Measurements from ENCODE around the gene SCARB1. TPM values are rescaled to one million over a fixed set of nuclear protein-coding genes. Genes with fewer than 3 reads are reported as not detected.

SCARB1 gene
- total and polyA plus RNA-seq, 9 of the 15 experiments (the other 6 are each of a cell fraction or from before 2014, with no cell fraction given): 0.56 to 157 (median 52.8) TPM

- peak; percentile 98 to 99 for TF ChIP-seq MNT (conservative IDR thresholded peaks at IDR 0.05)
- TF ChIP-seq ZNF232 (CRISPR knock-in tag; IDR thresholded peaks at IDR 0.05): no peak
- no peak for TF ChIP-seq RFX5 (IDR thresholded peaks at IDR 0.05; ENCODE audit: low read depth, low read length)
- TF ChIP-seq MYBL2 (IDR thresholded peaks at IDR 0.05; ENCODE audit: low read depth): no peak
- no peak for TF ChIP-seq MYBL2 (CRISPR knock-in tag; IDR thresholded peaks at IDR 0.05; ENCODE audit: borderline replicate concordance)
- peak; percentile 50; the same call in 1 of the 2 replicates for TF ChIP-seq FOXJ2 (tag; IDR thresholded peaks at IDR 0.05)
- no peak for TF ChIP-seq NCOA6 (IDR thresholded peaks at IDR 0.05)
- peak; percentile 79 for TF ChIP-seq ARID4B (CRISPR knock-in tag; IDR thresholded peaks at IDR 0.05)
- no peak for TF ChIP-seq PYGO2 (tag; IDR thresholded peaks at IDR 0.05)
- no peak for TF ChIP-seq FOXO4 (CRISPR knock-in tag; IDR thresholded peaks at IDR 0.05)
- TF ChIP-seq HEY1 (CRISPR knock-in tag; IDR thresholded peaks at IDR 0.05; ENCODE audit: borderline replicate concordance): no peak
- no peak for TF ChIP-seq TSHZ1 (CRISPR knock-in tag; IDR thresholded peaks at IDR 0.05)
- peak; percentile 94 for TF ChIP-seq BHLHE40 (IDR thresholded peaks at IDR 0.05; ENCODE audit: low read length)
- TF ChIP-seq PURB (CRISPR knock-in tag; IDR thresholded peaks at IDR 0.05; ENCODE audit: low read depth): no peak
- TF ChIP-seq CHD2 (IDR thresholded peaks at IDR 0.05; ENCODE audit: low read depth, low read length): no peak
- TF ChIP-seq POLR2AphosphoS5 (IDR thresholded peaks at IDR 0.05; ENCODE audit: control insufficient read depth, insufficient read depth, low read depth, low read length): peak; percentile 36; the same call in 1 of the 2 replicates
Observed at GRCh38 chr12:124904306-124905098, 40.8 kb upstream of the SCARB1 start (continued).
